HEK293 (cell line): ENCODE data around the gene FIGLA.

Source experiments
- ATF2 ChIP-seq: fragments of 450-650 bp; formaldehyde crosslinking; IDR thresholded peaks from 2 replicates; pipeline ENCODE4 v1.5.1; 2016; ENCODE audit warnings: missing biosample characterization, missing genetic modification characterization, low read depth
- CTCF ChIP-seq: fragments of 450-650 bp; formaldehyde crosslinking; IDR thresholded peaks from 2 replicates; pipeline ENCODE4 v1.5.1; 2016; ENCODE audit warnings: missing biosample characterization, missing genetic modification characterization
- ZNF560 ChIP-seq: fragments of 450-650 bp; formaldehyde crosslinking; IDR thresholded peaks from 2 replicates; pipeline ENCODE4 v1.5.1; 2017; ENCODE audit warnings: missing biosample characterization, missing genetic modification characterization, borderline replicate concordance
- ZNF580 ChIP-seq: fragments of 450-650 bp; formaldehyde crosslinking; IDR thresholded peaks from 2 replicates; pipeline ENCODE4 v1.5.1; 2016; ENCODE audit warnings: missing biosample characterization, missing genetic modification characterization
- ZNF768 ChIP-seq: fragments of 450-650 bp; formaldehyde crosslinking; IDR thresholded peaks from 2 replicates; pipeline ENCODE4 v1.5.1; 2018; ENCODE audit warnings: missing biosample characterization, mild to moderate bottlenecking, missing genetic modification characterization

GRCh38 chr2:70808983-70809958 is 18.8 kb upstream of the FIGLA start:
- TF ChIP-seq ATF2 (tag by site-specific recombination): no peak
- TF ChIP-seq CTCF: no peak
- no peak for TF ChIP-seq ZNF768 (tag by site-specific recombination)
- TF ChIP-seq ZNF580: no peak
- no peak for TF ChIP-seq ZNF560 (tag by site-specific recombination)
